Activated CD8-positive, alpha-beta memory T cell treated with anti-CD3 and anti-CD28 coated beads, Interleukin-2, amount 50 U/mL, for 4 hours (primary cell): ENCODE results near the gene CELF4.
"Not testable (repeated sequence)": the region's sequence is repeated elsewhere in the genome, so short reads cannot be mapped to it uniquely, and the experiment has no call there.

Experiments
- DNase-seq: peaks from one replicate; pipeline ENCODE4 v3.0.0-alpha.2; 2020

The CELF4 gene

DNA sequence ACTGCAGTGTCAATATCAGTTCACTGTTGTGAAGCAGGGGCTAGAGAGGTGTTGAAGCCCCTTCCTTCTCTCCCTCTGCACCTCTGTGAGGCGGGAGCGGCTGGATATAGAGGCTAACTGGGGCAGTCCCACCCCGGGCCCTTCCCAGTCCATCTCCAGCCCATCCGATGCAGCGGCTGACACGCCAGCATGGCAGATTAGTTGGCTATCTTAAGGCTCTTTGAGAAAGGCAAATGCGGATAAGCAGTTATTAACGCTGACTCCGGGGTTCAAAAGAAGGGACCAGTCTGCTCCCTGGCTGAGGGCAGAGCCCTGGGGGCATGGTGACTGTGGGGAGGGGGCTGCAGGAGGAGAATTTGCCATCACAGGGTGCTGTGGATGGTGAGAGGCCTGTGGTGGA, 76.6 kb downstream of the CELF4 start:
- no peak for DNase-seq

DNA sequence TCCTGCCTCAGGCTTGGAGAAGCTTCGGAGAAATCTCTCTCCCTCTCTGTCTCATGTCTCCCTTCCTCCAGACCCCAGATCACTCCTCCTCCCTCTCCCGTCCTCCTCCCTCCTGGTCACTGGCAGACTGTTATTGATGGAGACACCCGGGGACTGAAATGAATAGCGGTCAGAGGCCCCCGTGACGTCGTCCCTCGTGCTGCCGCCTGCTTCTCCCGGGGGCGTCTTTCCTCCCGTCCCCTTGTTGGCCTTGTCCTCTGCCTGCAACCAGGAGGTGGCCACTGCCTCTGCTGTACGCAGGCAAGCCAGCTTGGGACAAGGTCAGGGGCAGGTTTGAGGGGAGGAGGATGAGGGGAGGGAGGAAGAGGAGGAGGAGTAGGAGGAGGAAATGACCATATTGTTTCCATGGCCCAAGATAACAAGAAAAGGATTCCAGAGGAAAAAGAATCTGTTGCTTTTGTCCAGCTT, 78.2 kb downstream of the CELF4 start:
- no peak for DNase-seq

DNA sequence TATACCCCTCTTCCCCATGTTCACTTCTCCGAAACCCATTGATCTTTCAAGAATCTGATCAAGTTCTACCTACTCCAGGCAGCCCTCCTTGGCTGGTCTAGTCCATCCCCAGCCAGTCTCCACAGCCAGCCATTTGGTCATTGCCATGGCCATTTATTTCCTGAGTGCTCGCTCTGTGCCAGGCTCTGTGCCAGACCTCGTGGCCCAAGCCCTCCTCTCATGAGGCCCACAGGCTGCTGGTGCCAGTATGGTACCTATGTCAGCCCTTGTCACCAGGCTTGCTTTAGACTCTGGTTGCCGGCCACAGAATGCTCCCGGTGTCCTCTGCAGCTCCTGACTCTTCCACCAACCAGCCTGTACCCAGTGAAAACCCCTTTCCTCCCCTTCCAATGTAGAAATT, 78.8 kb downstream of the CELF4 start:
- no peak for DNase-seq

GRCh38 chr18:37484983-37485834, 80.4 kb downstream of the CELF4 start:
- no peak for DNase-seq

DNA sequence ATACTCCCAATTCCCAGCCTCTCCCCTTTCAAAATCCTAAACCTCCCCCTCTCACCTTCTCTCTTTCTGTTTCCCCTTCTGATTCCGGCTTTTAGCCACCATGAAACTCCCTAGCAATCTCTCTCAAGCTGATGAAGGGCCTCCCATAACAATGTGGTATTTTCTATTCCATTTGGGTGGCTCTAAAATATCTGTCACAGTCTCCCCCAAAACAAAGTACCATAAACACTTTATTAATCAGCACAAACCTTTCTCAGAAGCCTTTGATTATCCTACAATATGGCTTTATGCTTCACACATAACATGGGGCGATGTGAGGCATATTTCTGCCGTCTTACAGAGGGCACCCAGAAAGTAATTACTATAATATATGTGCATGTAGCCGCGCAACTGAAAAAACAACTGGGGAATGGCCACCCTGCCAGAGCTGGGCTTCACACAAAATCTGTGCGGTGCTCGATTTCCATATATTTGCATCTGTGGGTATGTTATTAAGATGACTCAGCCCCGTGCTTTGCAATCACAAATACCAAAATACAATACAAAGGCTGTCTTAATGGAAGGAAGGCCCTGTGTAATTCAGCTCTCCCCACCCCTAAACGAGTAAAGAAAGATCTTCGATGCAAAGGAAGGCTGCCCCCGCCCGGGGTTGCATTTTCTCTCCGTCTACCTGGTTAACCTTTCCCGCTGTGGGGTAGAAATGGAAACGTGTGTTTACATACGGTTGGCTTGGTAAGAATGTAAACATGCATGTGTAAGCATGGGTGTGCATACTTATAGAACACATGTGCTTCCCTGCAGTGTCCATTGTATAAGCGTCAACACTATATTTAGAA, 81.4 kb downstream of the CELF4 start:
- no peak for DNase-seq

DNA sequence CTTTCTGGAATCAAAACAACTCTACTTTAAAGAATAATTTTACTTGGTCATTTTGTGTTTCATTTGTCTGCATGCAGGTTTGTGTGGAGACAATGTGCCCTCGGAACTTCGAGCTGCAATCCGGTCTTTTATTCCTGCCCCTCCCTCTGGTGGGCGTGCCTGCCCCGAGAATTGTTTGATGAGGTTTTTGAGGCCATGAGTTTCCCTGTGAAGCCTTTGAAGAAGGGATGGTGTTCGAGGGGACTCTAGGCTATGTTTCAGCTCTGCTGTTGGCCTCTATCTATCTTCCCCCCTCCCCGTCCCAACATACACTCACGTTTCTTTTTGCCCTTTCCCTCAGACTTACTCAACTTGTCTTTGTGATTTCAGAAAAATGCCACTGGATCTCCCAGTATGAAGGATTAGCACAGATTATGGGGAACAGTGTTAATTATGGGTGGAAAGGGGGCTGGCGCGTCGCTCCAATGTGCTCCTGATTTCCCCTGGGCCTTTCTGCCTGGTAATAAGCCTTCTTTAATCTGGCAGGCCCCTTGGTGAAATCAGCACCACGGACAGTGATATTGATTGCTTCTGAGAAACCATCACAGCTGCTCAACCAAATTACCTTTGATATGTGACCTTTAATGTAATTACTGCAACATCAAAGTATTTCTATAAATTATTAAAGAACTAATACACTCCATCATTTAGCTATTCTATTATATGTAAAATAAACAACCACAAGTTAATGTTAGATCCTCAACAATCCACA, 82.2 kb downstream of the CELF4 start:
- no peak for DNase-seq

- DNase-seq = no peak
Observed at GRCh38 chr18:37482433-37482832, 83.2 kb downstream of the CELF4 start.

- no peak for DNase-seq
Observed at GRCh38 chr18:37482002-37482401, 83.6 kb downstream of the CELF4 start.

- DNase-seq = no peak
Observed at GRCh38 chr18:37481491-37481890, 84.1 kb downstream of the CELF4 start.

DNA sequence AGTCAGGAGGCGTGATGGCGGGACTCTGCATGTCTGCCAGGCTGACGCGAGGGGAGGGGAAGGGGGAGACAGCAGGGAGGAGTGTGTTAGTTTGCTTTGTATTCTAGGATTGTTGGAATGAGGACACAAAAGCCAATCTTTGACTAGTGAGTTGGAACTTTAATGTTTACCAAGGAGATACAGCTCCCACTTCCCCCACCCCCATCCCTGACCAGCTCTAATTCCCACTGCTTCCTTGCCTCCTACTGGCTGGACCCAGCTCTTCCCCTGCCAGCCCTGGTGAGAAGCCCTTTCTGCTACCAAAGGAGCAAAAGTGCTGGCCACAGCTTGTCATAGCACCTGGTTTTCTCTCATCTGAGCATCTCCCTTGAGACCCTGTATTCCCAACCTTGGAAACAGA, 84.5 kb downstream of the CELF4 start:
- DNase-seq = no peak

DNA sequence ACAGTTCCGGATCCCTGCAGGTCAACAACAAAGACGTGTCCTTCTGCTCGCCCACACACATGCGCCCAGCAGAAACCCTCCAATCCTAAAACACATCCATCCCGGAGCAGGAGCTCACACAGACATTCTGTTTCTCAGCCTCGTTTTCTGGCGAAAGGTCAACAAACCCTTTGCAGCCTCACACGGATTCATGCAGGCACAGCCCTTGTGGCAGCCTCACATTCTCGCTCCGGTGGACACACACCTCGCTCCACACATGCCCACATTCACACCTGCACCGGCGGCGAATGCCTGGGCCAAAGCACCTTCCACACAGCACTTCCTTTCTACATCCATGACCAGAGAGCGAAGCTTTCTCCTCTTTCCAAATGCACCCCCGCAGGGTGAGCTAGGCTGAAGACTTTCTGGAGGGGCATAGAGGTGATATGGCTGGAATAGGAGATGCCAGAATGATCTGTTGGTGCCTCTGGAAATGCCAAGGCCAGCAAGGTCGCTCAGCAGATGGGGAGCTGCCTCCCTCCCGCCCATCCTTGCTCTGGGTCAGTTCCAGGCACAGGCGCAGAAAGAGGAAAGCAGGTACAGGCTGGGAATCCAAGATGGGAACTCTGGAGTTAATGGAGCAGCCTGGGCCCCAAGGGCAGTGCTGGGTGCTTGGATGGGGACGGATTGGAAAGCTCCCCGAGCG, 88.8 kb downstream of the CELF4 start:
- no peak for DNase-seq

DNA sequence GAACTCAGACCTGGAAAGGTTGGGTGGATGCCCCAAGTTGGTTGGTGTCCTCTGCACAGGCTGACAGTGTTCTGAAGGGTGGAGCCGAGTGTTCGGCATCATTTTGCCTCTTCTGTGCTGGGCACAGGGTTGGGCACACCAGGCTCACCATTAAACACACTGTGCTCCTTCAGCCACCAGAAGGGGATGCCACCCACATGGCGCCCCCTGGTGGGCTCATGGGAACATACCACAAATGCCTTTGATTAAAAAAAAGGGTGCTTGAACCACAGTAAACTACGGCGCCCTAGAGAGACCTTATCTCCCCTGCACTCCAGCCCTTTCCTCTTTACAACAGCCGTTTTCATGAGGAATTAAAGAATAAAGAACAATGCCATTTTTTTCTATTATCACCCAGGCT, 89.4 kb downstream of the CELF4 start:
- no peak for DNase-seq

DNA sequence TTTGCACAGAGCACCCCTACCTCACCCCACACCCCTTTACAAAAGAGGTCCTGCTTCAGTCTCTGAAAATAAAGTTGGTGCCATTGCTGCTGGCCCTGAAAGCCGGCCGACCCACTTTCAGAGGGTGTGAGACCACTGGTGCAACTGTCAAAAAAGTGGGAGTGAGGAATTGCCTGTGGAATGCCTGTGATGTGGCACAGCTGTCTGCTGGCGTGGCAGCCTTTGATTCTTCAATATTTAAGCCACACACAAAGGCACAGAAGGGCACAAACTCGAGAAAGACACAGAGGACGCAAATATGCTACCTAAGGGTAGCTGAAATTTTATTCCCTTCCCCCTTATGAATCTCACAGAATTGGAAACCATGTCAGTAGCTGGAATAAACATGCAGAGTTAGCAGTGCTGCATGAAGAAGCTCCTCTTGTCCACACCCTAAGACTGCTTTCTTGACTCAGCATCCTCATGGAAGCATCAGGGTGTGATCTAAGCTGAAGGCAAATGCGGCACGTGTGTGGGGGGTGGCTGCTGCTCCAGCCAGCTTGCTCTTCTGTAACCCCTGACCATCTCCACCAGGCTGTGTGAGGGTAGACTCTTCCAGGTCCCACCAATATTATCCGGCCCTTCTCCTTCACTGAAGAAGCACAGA, 92.3 kb downstream of the CELF4 start:
- DNase-seq = no peak

DNA sequence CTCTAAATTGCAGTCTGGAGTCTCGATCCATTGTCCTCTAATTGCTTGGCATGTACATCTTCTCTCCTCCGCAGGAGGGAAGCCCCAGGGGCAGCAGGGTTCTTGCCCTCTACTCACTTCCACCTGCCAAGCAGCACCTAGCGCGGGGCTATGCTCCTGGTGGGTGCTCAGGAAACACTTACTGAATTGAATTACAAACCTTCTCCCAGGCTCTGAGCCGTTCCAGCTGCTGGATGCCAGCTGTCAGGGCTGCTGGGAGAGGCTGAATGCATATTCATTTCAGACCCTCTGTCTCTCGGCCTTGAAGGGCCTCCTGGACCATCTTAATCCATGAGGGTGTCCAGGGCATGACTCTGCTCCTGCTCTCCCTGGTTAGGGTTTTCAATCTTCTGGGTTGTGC, 94.0 kb downstream of the CELF4 start:
- DNase-seq = no peak

DNA sequence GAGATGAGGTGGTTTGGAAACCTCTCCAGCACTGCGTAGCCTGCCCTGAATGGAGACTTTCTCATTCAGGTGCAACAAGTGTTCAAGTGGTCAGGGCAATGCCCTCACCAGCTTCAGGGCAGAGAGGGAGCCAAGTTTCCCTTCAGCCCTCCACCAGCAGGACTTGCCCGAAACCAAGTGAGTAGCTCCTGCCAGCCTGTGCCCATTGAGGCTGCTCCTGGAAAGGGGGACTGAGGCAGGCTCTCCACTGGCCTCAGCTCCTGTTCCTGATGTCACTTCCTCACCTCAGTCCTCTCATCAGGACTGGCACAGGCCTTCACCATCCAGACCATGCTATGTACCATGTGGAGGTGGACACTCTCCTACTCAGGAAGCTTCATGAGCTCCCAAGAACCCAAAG, 94.6 kb downstream of the CELF4 start:
- no peak for DNase-seq

DNA sequence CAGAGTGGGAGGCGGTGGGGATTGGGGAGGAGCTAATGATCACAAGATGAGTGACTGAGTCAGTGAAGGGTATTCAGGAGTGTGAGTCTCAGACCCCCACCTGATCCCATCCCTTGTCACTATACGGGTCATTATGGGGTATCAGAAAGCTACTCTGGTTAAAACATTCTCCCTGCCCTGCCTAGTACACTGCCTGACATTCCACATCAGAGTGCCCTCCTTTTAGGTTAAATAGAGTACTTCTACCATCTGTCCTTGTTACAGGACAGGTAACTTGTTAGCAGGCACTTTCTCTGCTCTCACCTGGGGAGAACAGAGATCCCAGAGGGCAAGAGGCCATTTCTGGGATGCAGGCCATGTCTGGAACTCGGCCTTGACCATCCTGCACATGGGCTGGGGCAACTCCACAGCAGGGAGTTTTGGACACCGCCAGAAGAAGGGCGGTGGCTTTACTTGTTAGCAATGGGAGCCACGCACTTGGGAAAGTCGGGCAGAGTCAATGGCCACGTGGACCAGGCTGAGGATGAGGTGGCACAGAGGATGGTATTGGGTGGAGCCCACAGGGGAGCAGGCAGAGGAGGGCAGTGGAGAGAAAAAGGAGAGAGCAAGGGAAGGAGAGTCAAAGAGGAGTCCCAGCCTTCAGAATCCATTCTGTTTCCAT, 98.5 kb downstream of the CELF4 start:
- DNase-seq = no peak

- no peak for DNase-seq
Observed at GRCh38 chr18:37465958-37466357, 99.6 kb downstream of the CELF4 start.

DNA sequence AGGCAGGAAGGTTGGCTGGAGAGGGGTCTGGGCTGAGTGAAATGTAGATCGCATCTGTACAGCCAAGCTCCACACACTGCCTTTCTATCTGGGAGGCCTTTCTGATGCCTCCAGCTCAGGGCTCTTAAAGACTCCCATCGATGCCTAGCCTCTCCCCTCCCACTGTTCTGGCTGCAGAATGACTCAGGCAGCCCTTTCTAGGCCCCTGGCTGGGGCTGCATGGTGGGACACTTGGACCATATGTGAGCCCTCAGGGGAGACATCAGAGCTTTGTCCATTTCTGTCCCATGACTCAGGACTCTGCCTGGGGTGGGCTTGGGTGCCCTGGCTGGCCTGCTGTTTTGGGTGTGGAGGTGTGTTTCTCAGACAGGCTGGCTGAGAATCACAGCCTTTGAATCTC, 101.3 kb downstream of the CELF4 start:
- DNase-seq = no peak

DNA sequence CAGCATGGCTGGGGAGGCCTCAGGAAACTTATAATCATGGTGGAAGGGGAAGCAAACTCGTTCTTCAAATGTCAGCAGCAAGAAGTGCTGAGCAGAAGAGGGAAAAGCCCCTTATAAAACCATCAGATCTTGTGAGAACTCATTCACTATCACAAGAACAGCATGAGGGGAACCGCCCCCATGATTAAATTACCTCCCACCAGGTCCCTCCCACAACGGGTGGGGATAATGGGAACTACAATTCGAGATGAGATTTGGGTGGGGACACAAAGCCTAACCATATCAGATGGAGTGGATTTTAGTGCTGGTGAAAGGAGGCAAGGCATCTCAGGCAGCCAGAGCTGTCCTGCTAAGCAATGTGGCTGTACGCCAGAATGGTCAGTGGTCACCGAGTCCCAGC, 104.3 kb downstream of the CELF4 start:
- DNase-seq = not testable (repeated sequence)

- DNase-seq = no peak
Observed at GRCh38 chr18:37460604-37461003, 105.0 kb downstream of the CELF4 start.

- DNase-seq = no peak
Observed at GRCh38 chr18:37458697-37459096, 106.9 kb downstream of the CELF4 start.

GRCh38 chr18:37457753-37458152, 107.8 kb downstream of the CELF4 start:
- DNase-seq = no peak
